Motor neuron (in vitro differentiated cells): ENCODE results near the gene IL1RAP. TPM values are rescaled to one million over a fixed set of nuclear protein-coding genes. Genes with fewer than 3 reads are reported as not detected.
"Not testable (repeated sequence)": the region's sequence is repeated elsewhere in the genome, so short reads cannot be mapped to it uniquely, and the experiment has no call there.

Experiments used
- ATAC-seq, 8 experiments: fragments of 200-7000 bp; cut with Tn5 transposase; replicated peaks in 6 of 8; 2 replicates each; pipeline ENCODE4 v1.8.0; 2021; ENCODE audit warnings: mild to moderate bottlenecking in 8 of 8, moderate library complexity in 8 of 8
- H3K27ac ChIP-seq, 2 donors: fragments of 250-450 bp; sonication (Bioruptor Pico); 2 replicates each; pipeline ENCODE4 v1.9.0; 2021; ENCODE audit warnings: antibody characterized with exemption in 2 of 2, mild to moderate bottlenecking in 2 of 2, moderate library complexity in 1 of 2
- H3K4me1 ChIP-seq, 2 donors: fragments of 250-450 bp; sonication (Bioruptor Pico); replicated peaks in 1 of 2; 2 replicates each; pipeline ENCODE4 v1.6.1; 2021; ENCODE audit warnings: antibody characterized with exemption in 2 of 2, mild to moderate bottlenecking in 2 of 2, moderate library complexity in 1 of 2
- H3K4me3 ChIP-seq, 5 donors: fragments of 250-450 bp; sonication (Bioruptor Pico); 2 replicates each; pipeline ENCODE4 v1.9.0; 2021; ENCODE audit warnings: antibody characterized with exemption in 5 of 5, mild to moderate bottlenecking in 5 of 5, moderate library complexity in 4 of 5
- WGBS, 10 experiments: fragments of 450-650 bp; shearing (Covaris generic); methylation state at CpG; one replicate each; pipeline ENCODE4 v1.0.0; 2022; 5-methylcytosine and 5-hydroxymethylcytosine counted together
- in situ Hi-C, 9 experiments: fragments of 400-800 bp; cut with MboI; loops; one replicate each; pipeline ENCODE4 v1.15.0; 2021; ENCODE audit warnings: low sequenced_read_pairs in 9 of 9, low pct_unique_long_range_greater_than_20kb in 2 of 9; ENCODE audit not compliant: unreplicated experiment in 9 of 9
- total RNA-seq, 8 experiments: library from RNA; unstranded; fragments of 300-600 nt; gene quantifications; 2 replicates each; pipeline versions ENCODE4 v1.2.3 to v1.2.4, GENCODE V29; 2022

IL1RAP gene
- total RNA-seq, 8 experiments from 2014 or later, result 1.9 to 31.3 (median 4.1) TPM

DNA sequence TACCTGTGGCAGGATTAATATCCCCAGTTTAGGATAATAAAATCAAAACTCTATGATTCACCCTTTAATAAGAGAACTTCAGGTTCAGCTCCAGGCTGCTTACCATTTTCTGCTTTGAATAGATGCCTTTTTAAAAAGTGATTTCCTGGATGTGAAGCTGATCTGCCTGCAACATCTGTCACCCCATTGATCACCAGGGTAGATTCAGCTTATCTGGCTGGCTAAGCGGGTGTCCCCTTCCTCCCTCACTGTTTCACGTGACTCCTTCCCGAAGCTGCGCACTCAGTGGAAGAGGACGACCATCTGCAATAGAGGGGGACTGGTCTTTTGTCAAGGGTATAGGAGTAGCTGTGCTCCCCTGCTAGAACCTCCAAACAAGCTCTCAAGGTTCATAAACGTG, 128.1 kb downstream of the IL1RAP start:
- 0 to 100% (median 90%) methylated on average over 1 to 5 of the region's 6 CpGs; no CpG with 5 or more reads in 2 of the 10 experiments for WGBS, 10 experiments
- Histone ChIP-seq H3K27ac (no peak overlapping the region), H3K4me1 (peaks cover 0 to 5% of the 10 kb centered on the region in 2 donors), H3K4me3 (no peak overlapping the region)
- peak in 1 of 8 experiments; percentile 11 for ATAC-seq
- in situ Hi-C loops, result no loop called here

DNA sequence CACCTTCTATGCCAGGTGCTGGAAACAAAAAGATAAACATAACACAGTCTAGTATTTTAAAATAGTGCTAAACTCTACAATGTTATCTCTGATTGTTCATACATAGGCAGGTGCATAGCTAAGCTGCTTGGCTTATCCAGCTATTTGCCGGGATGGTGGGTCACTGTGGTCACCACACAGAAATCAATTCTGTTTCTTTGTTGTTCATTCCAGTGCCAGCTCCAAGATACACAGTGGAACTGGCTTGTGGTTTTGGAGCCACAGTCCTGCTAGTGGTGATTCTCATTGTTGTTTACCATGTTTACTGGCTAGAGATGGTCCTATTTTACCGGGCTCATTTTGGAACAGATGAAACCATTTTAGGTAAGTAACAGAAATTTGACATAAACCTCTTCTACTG, 130.2 kb downstream of the IL1RAP start:
- Histone ChIP-seq H3K27ac (no peak overlapping the region), H3K4me1 (peaks cover 0 to 5% of the 10 kb centered on the region in 2 donors), H3K4me3 (no peak overlapping the region)
- in situ Hi-C loops, result no loop called here
- peak in 1 of 8 experiments; percentile 52 for ATAC-seq
- 60 to 100% (median 86%) methylated on average over 1 to 2 of the region's 2 CpGs; no CpG with 5 or more reads in 3 of the 10 experiments for WGBS, 10 experiments

DNA sequence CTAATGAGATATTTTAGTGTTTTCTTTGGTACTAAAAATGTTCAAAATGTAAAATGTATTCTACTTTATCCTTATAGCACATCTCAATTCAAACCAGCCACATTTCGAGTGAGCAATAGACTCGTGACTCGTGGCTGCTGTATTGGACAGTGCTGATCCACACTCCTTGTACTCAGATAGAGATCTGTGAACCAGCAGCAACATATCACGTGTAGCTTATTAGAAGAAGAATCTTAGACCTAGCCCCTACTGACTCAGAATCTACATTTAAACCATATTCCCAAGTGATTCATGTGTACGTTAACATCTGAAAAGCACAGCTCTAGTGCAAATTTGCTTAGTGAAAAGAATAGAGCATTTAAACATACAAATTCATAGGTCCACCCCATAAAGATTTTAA, 130.9 kb downstream of the IL1RAP start:
- peaks cover 0 to 5% of the 10 kb centered on the region in 2 donors for H3K4me1 ChIP-seq
- in situ Hi-C loops, result no loop called here
- ATAC-seq, result peak in 6 of 8 experiments; percentile 68 to 96 (median 84)
- H3K4me3 ChIP-seq, result no peak overlapping the region
- H3K27ac ChIP-seq, result no peak overlapping the region
- 8 to 100% (median 75%) methylated on average over 1 to 4 of the region's 5 CpGs; no CpG with 5 or more reads in 1 of the 10 experiments for WGBS, 10 experiments

DNA sequence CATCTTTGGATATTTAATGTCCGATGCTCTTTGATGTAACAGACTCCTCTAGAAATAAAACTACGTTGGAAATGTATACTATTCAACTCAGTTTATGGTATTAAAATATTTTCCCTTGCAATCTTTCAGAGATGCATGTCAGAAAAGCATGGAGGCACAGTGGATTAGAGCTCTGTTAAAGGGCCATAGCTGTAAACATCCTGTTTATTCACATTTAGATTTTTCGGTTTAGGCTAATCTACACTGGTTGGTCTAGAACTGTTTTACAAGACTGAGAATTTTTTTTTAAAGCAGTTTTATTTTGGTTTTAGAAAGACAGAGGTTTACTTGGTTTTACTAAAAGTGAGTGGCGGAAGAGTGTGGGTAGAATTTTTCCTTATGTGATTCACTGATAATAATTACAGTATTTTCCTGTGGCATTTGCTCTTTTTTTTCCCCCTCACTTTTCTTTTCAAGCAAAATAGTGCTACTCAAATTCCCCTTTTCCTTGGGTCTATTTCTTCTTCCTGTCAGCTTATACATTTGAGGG, 132.1 kb downstream of the IL1RAP start:
- no peak for ATAC-seq
- no peak overlapping the region for H3K4me3 ChIP-seq
- in situ Hi-C loops, result no loop called here

DNA sequence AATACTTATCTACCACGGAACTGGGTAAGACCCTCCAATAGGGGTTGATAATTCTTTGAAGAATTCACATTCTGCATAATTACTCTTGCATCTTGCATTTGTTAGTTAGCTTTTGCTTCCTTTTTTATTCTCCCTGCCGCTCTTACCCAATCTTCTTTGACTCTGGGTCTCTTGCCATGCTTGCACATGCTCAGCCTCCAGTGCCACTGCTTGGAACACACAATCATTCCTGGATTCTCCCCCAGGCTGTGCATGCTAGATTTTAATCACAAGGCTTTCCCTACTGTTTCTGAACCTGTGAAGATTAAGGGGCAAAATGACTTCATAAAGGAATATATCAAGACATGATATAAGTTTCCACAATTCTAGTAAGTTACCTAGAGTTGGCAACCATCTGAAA, 133.1 kb downstream of the IL1RAP start:
- 80 to 100% (median 87%) methylated on average over 1 to 2 of the region's 2 CpGs; no CpG with 5 or more reads in 1 of the 10 experiments for WGBS, 10 experiments
- peaks cover 0 to 5% of the 10 kb centered on the region in 2 donors for H3K4me1 ChIP-seq
- H3K27ac ChIP-seq, result no peak overlapping the region
- no peak overlapping the region for H3K4me3 ChIP-seq
- ATAC-seq, result no peak
- in situ Hi-C loops, result no loop called here

More for the DNA sequence above, 132.1 kb downstream of the IL1RAP start:
- 63 to 100% (median 76%) methylated on average over 1 to 4 of the region's 4 CpGs for WGBS, 10 experiments
- peaks cover 0 to 5% of the 10 kb centered on the region in 2 donors for H3K4me1 ChIP-seq
- no peak overlapping the region for H3K27ac ChIP-seq

DNA sequence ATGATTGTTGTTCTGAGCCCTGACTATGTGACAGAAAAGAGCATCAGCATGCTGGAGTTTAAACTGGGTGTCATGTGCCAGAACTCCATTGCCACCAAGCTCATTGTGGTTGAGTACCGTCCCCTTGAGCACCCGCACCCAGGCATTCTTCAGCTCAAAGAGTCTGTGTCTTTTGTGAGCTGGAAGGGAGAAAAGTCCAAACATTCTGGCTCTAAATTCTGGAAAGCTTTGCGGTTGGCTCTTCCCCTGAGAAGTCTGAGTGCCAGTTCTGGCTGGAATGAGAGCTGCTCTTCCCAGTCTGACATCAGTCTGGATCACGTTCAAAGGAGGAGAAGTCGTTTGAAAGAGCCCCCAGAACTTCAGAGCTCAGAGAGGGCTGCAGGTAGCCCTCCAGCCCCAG, 142.0 kb downstream of the IL1RAP start:
- H3K27ac ChIP-seq, result no peak overlapping the region
- in situ Hi-C loops, result no loop called here
- H3K4me3 ChIP-seq, result no peak overlapping the region
- H3K4me1 ChIP-seq, result no peaks in the 10 kb centered on the region
- WGBS, 10 experiments, result 0 to 100% (median 84%) methylated on average over 1 to 5 of the region's 5 CpGs; no CpG with 5 or more reads in 5 of the 10 experiments
- no peak for ATAC-seq

DNA sequence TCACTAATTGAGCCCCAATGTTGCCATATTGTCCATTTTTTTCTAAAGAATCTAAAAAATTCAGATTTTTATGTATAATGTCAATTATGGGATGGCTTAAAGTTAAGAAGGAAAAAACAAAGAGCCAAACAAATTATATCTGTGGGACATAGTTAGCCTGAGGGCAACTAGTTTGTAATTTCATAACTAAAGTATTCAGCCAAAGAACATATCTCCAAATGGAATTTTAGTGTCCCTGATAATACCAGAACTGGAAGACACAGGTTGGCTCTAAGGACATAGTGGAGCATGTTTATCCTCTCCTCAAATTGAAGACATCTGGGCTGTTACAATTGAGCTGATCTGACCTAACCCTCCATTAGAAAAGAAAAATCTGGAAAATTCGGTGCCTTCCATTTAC, 144.2 kb downstream of the IL1RAP start:
- 0 to 89% (median 55%) methylated on average over 1 of the region's 1 CpG; no CpG with 5 or more reads in 4 of the 10 experiments for WGBS, 10 experiments
- in situ Hi-C loops, result no loop called here
- Histone ChIP-seq H3K27ac (no peak overlapping the region), H3K4me3 (no peak overlapping the region), H3K4me1 (no peaks in the 10 kb centered on the region)
- ATAC-seq, result no peak

DNA sequence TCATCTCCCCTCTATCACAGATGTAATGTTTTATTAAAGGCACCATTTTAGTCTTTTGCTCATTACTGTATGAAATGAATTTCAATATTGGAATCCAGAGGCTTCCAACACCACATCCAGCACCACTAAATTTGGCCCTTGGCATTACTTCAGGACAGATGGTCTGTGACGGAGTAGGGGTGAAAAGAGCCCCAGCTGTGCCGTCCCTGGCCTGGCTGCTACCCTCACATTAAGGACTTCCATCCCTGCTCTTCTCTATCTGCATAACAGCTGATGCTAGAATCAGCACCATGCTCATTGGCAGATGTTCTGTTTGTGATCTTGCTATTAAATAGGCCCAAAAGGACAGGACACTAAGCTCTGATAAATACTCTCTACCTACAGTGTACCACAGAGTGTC, 152.9 kb downstream of the IL1RAP start:
- in situ Hi-C loops, result no loop called here
- no peak overlapping the region for H3K27ac ChIP-seq
- 29 to 72% (median 60%) methylated on average over 1 to 2 of the region's 2 CpGs; no CpG with 5 or more reads in 6 of the 10 experiments for WGBS, 10 experiments
- no peak for ATAC-seq
- H3K4me3 ChIP-seq, result no peak overlapping the region
- no peaks in the 10 kb centered on the region for H3K4me1 ChIP-seq

DNA sequence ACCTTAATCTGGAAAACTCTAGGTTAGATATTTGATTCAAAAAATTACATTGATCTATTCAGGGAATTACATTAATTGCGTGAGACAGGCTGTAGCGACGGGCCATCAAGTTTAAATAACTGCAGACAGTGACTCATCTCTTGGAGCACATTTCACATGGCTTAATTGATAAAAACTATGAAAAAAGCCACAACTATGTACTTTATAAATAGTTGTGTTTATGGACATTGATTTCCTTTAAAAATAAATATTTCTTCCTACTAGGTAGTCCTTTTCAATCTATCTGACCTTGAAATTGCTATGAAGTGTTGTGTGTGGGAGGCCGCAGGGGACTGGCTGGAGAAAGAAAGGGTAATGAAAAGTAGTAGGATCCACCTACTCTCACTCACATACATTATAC, 157.8 kb downstream of the IL1RAP start:
- Histone ChIP-seq H3K4me3 (no peak overlapping the region), H3K4me1 (no peaks in the 10 kb centered on the region), H3K27ac (no peak overlapping the region)
- ATAC-seq, result peak in 1 of 8 experiments; percentile 21
- WGBS, 10 experiments, result 51 to 100% (median 93%) methylated on average over 2 to 4 of the region's 4 CpGs
- in situ Hi-C loops, result no loop called here

DNA sequence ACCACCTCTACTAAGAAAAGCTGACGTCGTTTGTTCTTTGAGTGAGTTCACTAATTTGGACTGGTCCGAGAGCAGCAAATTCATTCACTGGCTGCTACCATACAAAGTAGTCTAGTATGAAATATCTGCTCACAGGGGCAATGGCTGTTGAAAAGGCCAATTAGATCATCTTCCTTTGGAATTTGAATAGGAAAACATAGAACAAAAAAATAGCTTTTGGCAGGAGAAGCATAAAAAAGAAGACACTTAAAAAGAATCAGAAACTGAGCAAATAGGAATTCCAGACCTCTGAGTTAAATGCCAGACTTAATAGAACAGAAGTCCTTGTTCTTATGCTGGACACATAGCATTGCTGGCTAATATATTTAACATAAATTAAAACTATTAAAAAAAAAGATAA, 159.3 kb downstream of the IL1RAP start:
- 4 to 100% (median 83%) methylated on average over 1 to 3 of the region's 3 CpGs; no CpG with 5 or more reads in 4 of the 10 experiments for WGBS, 10 experiments
- Histone ChIP-seq H3K4me1 (no peaks in the 10 kb centered on the region), H3K27ac (no peak overlapping the region), H3K4me3 (no peak overlapping the region)
- peak in 3 of 8 experiments; percentile 55 to 79 (median 59) for ATAC-seq
- in situ Hi-C loops, result no loop called here

DNA sequence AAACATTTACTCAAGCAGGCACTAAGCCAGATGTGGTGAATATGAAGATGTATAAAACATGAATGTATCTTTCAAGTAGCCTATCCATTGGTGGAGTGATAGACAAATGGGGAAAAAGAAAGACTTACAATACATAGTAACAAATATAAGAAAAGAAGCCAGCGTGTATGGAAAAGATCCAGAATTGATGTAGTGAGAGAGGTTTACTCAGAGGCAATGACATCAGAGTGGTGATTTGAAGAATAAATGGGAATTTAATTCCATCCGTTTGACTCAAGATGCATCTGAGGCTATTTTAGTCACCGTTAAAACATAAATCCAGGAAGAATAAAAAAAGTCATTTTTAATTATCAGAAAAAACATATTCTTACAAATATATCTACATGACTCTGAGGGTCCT, 162.6 kb downstream of the IL1RAP start:
- in situ Hi-C loops, result loop anchor here in 2 of 9 experiments (25.0 kb wide), 2 partner anchors 164 to 714 kb away; partner anchors contain the start of gene IL1RAP (in 1 of the 2)
- WGBS, 10 experiments, result 30 to 100% (median 71%) methylated on average over 1 to 3 of the region's 3 CpGs
- ATAC-seq, result peak in 5 of 8 experiments; percentile 43 to 78 (median 62)
- no peak overlapping the region for H3K27ac ChIP-seq
- no peaks in the 10 kb centered on the region for H3K4me1 ChIP-seq
- H3K4me3 ChIP-seq, result no peak overlapping the region

DNA sequence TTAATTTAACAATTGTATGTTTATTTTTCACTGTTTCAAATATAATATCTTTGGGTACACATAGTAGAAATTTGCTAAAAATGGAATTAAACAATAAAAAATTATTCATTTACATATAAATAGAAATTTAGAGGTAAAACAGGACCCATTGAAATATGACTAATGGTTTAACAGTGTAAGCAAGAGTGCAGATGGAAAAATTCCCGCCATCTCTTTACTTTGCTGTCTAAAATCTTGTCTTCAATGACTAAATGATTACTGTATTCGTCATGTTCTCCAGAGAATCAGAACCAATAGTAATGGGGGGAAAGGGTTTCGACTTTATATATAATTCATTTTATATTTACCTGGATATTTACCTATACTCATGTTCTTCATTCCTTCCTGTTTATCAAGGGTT, 163.1 kb downstream of the IL1RAP start:
- Histone ChIP-seq H3K27ac (no peak overlapping the region), H3K4me3 (no peak overlapping the region), H3K4me1 (no peaks in the 10 kb centered on the region)
- WGBS, 10 experiments, result 43 to 94% (median 84%) methylated on average over 1 to 3 of the region's 3 CpGs
- ATAC-seq, result no peak
- in situ Hi-C loops, result loop anchor here in 2 of 9 experiments (25.0 kb wide), 2 partner anchors 165 to 715 kb away; partner anchors contain the start of gene IL1RAP (in 1 of the 2)

DNA sequence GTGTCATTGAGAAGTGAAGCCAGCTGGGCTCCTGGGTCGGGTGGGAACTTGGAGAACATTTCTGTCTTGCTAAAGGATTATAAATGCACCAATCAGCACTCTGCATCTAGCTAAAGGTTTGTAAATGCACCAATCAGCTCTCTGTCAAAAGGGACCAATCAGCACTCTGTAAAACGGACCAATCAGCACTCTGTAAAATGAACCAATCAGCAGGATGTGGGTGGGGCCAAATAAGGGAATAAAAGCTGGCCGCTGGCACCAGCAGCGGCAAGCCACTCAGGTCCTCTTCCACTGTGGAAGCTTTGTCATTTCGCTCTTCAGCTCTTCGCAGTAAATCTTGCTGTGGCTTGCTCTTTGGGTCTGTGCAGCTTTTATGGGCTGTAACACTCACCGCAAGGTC, 164.0 kb downstream of the IL1RAP start:
- not testable (repeated sequence) for H3K4me3 ChIP-seq, ATAC-seq, H3K27ac ChIP-seq, H3K4me1 ChIP-seq
- WGBS, 10 experiments, result 50 to 100% (median 80%) methylated on average over 1 to 6 of the region's 7 CpGs; no CpG with 5 or more reads in 5 of the 10 experiments
- in situ Hi-C loops, result loop anchor here in 2 of 9 experiments (25.0 kb wide), 2 partner anchors 166 to 716 kb away; partner anchors contain the start of gene IL1RAP (in 1 of the 2)
